HFFc6 (cell line): ENCODE data around the gene CPNE1. TPM values are rescaled to one million over a fixed set of nuclear protein-coding genes. Genes with fewer than 3 reads are reported as not detected.

Experiments
- DNase-seq: peaks from one replicate; pipeline ENCODE4 v3.0.0-alpha.2; 2018
- H3K27ac Mint-ChIP-seq: 2 replicates; pipeline ENCODE4 v1.8.0; 2020; ENCODE audit warnings: mild to moderate bottlenecking, mixed read lengths
- H3K27me3 Mint-ChIP-seq: 2 replicates; pipeline ENCODE4 v1.8.0; 2021; ENCODE audit warnings: mild to moderate bottlenecking, moderate library complexity, mixed read lengths; ENCODE audit not compliant: insufficient read depth
- H3K36me3 Mint-ChIP-seq: 2 replicates; pipeline ENCODE4 v1.8.0; 2021; ENCODE audit warnings: low read depth, mixed read lengths
- H3K4me1 Mint-ChIP-seq: 2 replicates; pipeline ENCODE4 v1.8.0; 2020; ENCODE audit warnings: low read depth, mixed read lengths
- H3K4me3 Mint-ChIP-seq: 2 replicates; pipeline ENCODE4 v1.8.0; 2020; ENCODE audit warnings: mild to moderate bottlenecking, moderate library complexity, mixed read lengths
- H3K9me3 Mint-ChIP-seq: 2 replicates; pipeline ENCODE4 v1.8.0; 2020; ENCODE audit warnings: mild to moderate bottlenecking, mixed read lengths
- total RNA-seq, 6 experiments: library from RNA; stranded (reverse); fragmentation: NEBNext Ultra II Directional; extraction: Animal tissue kit (Norgen Biotek cat#: 25700); gene quantifications; 2 replicates in 1 of 6; 3 replicates in 5 of 6; pipeline ENCODE4 v1.2.3, GENCODE V29; 2021
- TF ChIP-seq, protein P1 (sequence below): fragments of 200-600 bp; sonication (generic); IDR thresholded peaks from 2 replicates; pipeline ENCODE4 v1.5.0; 2021; ENCODE audit warnings: antibody characterized with exemption, mild to moderate bottlenecking

CPNE1 gene
- total RNA-seq, 6 experiments from 2014 or later, result 200 to 230 (median 213) TPM

- H3K27me3 Mint-ChIP-seq, result peaks cover 10% of the 10 kb centered on the region
- no peak overlapping the region for H3K4me3 Mint-ChIP-seq
- TF ChIP-seq, protein P1, sequence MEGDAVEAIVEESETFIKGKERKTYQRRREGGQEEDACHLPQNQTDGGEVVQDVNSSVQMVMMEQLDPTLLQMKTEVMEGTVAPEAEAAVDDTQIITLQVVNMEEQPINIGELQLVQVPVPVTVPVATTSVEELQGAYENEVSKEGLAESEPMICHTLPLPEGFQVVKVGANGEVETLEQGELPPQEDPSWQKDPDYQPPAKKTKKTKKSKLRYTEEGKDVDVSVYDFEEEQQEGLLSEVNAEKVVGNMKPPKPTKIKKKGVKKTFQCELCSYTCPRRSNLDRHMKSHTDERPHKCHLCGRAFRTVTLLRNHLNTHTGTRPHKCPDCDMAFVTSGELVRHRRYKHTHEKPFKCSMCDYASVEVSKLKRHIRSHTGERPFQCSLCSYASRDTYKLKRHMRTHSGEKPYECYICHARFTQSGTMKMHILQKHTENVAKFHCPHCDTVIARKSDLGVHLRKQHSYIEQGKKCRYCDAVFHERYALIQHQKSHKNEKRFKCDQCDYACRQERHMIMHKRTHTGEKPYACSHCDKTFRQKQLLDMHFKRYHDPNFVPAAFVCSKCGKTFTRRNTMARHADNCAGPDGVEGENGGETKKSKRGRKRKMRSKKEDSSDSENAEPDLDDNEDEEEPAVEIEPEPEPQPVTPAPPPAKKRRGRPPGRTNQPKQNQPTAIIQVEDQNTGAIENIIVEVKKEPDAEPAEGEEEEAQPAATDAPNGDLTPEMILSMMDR, result no peak
- H3K27ac Mint-ChIP-seq, result no peak overlapping the region
- no peak for DNase-seq
- H3K9me3 Mint-ChIP-seq, result peaks cover 2% of the 10 kb centered on the region; the same call in 1 of the 2 replicates
- no peaks in the 10 kb centered on the region for H3K4me1 Mint-ChIP-seq
- H3K36me3 Mint-ChIP-seq, result no peaks in the 10 kb centered on the region
Observed at GRCh38 chr20:35586751-35587425, 77.8 kb downstream of the CPNE1 start.

DNA sequence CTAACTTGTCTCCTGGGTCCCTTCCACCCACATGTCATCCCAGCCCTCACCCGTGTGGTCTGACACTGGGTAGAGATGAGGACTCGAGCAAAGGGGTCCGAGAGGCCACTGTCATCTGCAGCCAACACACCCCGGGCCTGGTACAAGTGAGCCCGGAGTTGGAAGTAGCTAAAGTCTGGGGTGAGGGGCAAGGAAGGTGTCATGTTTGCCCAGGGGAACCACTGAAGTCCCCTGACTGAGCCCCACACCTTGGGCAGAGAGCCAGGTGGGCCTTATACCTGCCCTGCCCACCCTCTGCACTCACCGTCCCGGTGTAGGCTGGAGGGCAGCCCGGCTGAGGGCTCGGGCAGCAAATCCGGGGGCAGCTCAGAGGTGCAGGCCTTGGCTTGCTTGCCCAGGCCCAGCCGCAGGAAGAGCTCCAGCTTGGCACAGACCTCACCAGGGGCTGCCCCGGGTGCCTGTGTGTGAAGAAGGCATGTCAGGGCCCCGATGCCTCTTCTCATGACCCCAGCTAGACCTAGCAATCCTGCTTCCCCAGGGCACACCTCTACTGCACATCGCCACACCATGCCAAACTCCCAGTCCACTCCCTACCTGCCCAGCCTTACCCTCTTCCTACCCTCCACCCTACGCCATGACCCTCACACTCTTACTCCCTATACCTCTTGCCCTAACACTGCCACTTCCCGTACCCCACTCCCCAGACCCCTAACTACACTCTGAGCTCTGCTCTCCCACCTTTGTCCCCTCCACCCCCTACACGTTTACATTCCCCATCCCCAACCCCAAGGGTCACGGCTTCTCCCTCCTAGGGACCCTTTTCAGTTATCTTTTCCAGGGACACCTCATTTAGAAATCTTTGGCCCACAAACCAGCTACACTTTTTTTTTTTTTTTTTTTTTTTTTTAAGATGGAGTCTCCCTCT lies 80.8 kb downstream of the CPNE1 start:
- Mint-ChIP-seq H3K4me1 (no peaks in the 10 kb centered on the region), H3K27me3 (peaks cover 15% of the 10 kb centered on the region), H3K4me3 (no peak overlapping the region), H3K9me3 (peaks cover 9% of the 10 kb centered on the region; the same call in 1 of the 2 replicates), H3K27ac (no peak overlapping the region), H3K36me3 (peaks cover 7% of the 10 kb centered on the region; the same call in 1 of the 2 replicates)
- DNase-seq, result no peak
- TF ChIP-seq, protein P1, result no peak

- TF ChIP-seq, protein P1, result no peak
- H3K27me3 Mint-ChIP-seq, result peaks cover 19% of the 10 kb centered on the region
- peaks cover 9% of the 10 kb centered on the region; the same call in 1 of the 2 replicates for H3K9me3 Mint-ChIP-seq
- peaks cover 7% of the 10 kb centered on the region; the same call in 1 of the 2 replicates for H3K36me3 Mint-ChIP-seq
- H3K4me3 Mint-ChIP-seq, result no peak overlapping the region
- DNase-seq, result no peak
- H3K27ac Mint-ChIP-seq, result no peak overlapping the region
- H3K4me1 Mint-ChIP-seq, result no peaks in the 10 kb centered on the region
Observed at GRCh38 chr20:35582741-35583404, 81.8 kb downstream of the CPNE1 start.

DNA sequence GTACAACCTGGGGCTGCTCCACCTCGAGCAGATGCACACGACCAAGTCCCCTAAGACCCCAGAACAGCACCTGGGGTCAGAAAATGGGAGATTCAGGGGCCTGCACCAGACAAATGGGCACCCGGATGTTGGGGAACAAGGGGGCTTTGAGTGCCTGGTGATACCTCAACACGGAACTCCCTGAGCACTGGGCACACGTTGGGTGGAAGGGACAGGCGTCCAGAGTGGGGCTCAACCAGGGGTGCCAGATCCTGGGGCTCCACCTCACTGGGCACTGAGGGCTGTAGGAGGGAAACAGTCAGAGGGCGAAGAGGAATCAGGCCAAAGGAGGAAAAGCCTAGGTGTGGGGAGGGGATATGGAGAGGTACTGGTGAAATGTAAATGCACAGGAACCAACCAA lies 82.6 kb downstream of the CPNE1 start:
- H3K9me3 Mint-ChIP-seq, result peaks cover 9% of the 10 kb centered on the region; the same call in 1 of the 2 replicates
- no peak overlapping the region for H3K27ac Mint-ChIP-seq
- H3K4me1 Mint-ChIP-seq, result no peaks in the 10 kb centered on the region
- TF ChIP-seq, protein P1, result no peak
- DNase-seq, result no peak
- H3K27me3 Mint-ChIP-seq, result peaks cover 17% of the 10 kb centered on the region
- peaks cover 7% of the 10 kb centered on the region; the same call in 1 of the 2 replicates for H3K36me3 Mint-ChIP-seq
- H3K4me3 Mint-ChIP-seq, result no peak overlapping the region

- TF ChIP-seq, protein P1, result no peak
- H3K4me1 Mint-ChIP-seq, result no peaks in the 10 kb centered on the region
- no peak overlapping the region for H3K27ac Mint-ChIP-seq
- DNase-seq, result no peak
- peaks cover 11% of the 10 kb centered on the region for H3K9me3 Mint-ChIP-seq
- H3K27me3 Mint-ChIP-seq, result peaks cover 24% of the 10 kb centered on the region
- no peak overlapping the region for H3K4me3 Mint-ChIP-seq
- peaks cover 7% of the 10 kb centered on the region; the same call in 1 of the 2 replicates for H3K36me3 Mint-ChIP-seq
Observed at GRCh38 chr20:35579196-35579595, 85.5 kb downstream of the CPNE1 start.
